ENCODE measurements around the gene APOL6. TPM values are rescaled to one million over a fixed set of nuclear protein-coding genes. Genes with fewer than 3 reads are reported as not detected.
"Not testable (repeated sequence)": the region's sequence is repeated elsewhere in the genome, so short reads cannot be mapped to it uniquely, and the experiment has no call there.

Gene APOL6
- polyA plus RNA-seq, 2 of the 4 experiments (the other 2 are of a cell fraction): 1.3 to 2.7 TPM

- WGBS (ENCODE audit: missing lambda C conversion rate): 65% methylated on average over 2 of the region's 2 CpGs
- Histone ChIP-seq H3K4me2 (no peak overlapping the region), H3K9me3 (peaks cover 9% of the 10 kb centered on the region; the same call in 1 of the 3 replicates), H3K4me3 (no peak overlapping the region), H3K4me1 (no peaks in the 10 kb centered on the region), H3K27ac (no peak overlapping the region)
- ChIA-PET POLR2A (no interaction called here), CTCF (no interaction called here)
- ATAC-seq (no peak), FAIRE-seq (no peak), DNase-seq (ENCODE audit: low read depth in 1 of 2, low spot score in 1 of 2) (no peak)
- TF ChIP-seq RNF2 (IDR thresholded peaks at IDR 0.05; ENCODE audit: borderline replicate concordance, low read depth) (no peak), SREBF2 (IDR thresholded peaks at IDR 0.05) (no peak), HDAC2 (IDR thresholded peaks at IDR 0.05) (no peak), CBX8 (IDR thresholded peaks at IDR 0.05) (no peak), TP53 (CRISPR knock-in tag; IDR thresholded peaks at IDR 0.05) (no peak), GATA3 (IDR thresholded peaks at IDR 0.05; ENCODE audit: borderline replicate concordance) (no peak), E2F6 (IDR thresholded peaks at IDR 0.05; ENCODE audit: borderline replicate concordance, low read depth) (no peak), KDM1A (IDR thresholded peaks at IDR 0.05; ENCODE audit: low read depth) (no peak), CHD2 (IDR thresholded peaks at IDR 0.05; ENCODE audit: low read length, partially characterized antibody) (no peak), RARB (CRISPR knock-in tag; IDR thresholded peaks at IDR 0.05) (no peak), HOXA7 (CRISPR knock-in tag; IDR thresholded peaks at IDR 0.05) (no peak), POLR2A (IDR thresholded peaks at IDR 0.05; ENCODE audit: low read length) (no peak), POLR2AphosphoS2 (conservative IDR thresholded peaks at IDR 0.05; ENCODE audit: low read length) (no peak), MAX (IDR thresholded peaks at IDR 0.05) (no peak)
- TF ChIP-seq, protein P1, sequence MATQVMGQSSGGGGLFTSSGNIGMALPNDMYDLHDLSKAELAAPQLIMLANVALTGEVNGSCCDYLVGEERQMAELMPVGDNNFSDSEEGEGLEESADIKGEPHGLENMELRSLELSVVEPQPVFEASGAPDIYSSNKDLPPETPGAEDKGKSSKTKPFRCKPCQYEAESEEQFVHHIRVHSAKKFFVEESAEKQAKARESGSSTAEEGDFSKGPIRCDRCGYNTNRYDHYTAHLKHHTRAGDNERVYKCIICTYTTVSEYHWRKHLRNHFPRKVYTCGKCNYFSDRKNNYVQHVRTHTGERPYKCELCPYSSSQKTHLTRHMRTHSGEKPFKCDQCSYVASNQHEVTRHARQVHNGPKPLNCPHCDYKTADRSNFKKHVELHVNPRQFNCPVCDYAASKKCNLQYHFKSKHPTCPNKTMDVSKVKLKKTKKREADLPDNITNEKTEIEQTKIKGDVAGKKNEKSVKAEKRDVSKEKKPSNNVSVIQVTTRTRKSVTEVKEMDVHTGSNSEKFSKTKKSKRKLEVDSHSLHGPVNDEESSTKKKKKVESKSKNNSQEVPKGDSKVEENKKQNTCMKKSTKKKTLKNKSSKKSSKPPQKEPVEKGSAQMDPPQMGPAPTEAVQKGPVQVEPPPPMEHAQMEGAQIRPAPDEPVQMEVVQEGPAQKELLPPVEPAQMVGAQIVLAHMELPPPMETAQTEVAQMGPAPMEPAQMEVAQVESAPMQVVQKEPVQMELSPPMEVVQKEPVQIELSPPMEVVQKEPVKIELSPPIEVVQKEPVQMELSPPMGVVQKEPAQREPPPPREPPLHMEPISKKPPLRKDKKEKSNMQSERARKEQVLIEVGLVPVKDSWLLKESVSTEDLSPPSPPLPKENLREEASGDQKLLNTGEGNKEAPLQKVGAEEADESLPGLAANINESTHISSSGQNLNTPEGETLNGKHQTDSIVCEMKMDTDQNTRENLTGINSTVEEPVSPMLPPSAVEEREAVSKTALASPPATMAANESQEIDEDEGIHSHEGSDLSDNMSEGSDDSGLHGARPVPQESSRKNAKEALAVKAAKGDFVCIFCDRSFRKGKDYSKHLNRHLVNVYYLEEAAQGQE (IDR thresholded peaks at IDR 0.05): no peak
- TF ChIP-seq, protein P2, sequence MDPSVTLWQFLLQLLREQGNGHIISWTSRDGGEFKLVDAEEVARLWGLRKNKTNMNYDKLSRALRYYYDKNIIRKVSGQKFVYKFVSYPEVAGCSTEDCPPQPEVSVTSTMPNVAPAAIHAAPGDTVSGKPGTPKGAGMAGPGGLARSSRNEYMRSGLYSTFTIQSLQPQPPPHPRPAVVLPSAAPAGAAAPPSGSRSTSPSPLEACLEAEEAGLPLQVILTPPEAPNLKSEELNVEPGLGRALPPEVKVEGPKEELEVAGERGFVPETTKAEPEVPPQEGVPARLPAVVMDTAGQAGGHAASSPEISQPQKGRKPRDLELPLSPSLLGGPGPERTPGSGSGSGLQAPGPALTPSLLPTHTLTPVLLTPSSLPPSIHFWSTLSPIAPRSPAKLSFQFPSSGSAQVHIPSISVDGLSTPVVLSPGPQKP (IDR thresholded peaks at IDR 0.05; ENCODE audit: low read depth, low read length): no peak
- TF ChIP-seq, protein P3, sequence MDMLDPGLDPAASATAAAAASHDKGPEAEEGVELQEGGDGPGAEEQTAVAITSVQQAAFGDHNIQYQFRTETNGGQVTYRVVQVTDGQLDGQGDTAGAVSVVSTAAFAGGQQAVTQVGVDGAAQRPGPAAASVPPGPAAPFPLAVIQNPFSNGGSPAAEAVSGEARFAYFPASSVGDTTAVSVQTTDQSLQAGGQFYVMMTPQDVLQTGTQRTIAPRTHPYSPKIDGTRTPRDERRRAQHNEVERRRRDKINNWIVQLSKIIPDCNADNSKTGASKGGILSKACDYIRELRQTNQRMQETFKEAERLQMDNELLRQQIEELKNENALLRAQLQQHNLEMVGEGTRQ (IDR thresholded peaks at IDR 0.05): no peak
Observed at GRCh38 chr22:35678836-35679235, 30.6 kb downstream of the APOL6 start.

GRCh38 chr22:35679492-35679891 is 31.2 kb downstream of the APOL6 start:
- CTCF ChIA-PET; DNase-seq (ENCODE audit: low read depth in 1 of 2, low spot score in 1 of 2); H3K4me2 ChIP-seq; H3K9me3 ChIP-seq; H3K4me1 ChIP-seq; FAIRE-seq; H3K4me3 ChIP-seq; ATAC-seq; POLR2A ChIA-PET; H3K27ac ChIP-seq: not testable (repeated sequence)
- 34% methylated on average over 4 of the region's 4 CpGs for WGBS (ENCODE audit: missing lambda C conversion rate)

- Histone ChIP-seq H3K9me3 (no peaks in the 10 kb centered on the region), H3K4me3 (no peak overlapping the region), H3K27ac (no peak overlapping the region), H3K4me1 (no peaks in the 10 kb centered on the region), H3K4me2 (no peak overlapping the region)
- ChIA-PET POLR2A (no interaction called here), CTCF (no interaction called here)
- ATAC-seq (no peak), FAIRE-seq (no peak), DNase-seq (ENCODE audit: low read depth in 1 of 2, low spot score in 1 of 2) (no peak)
- 69% methylated on average over 4 of the region's 4 CpGs for WGBS (ENCODE audit: missing lambda C conversion rate)
- TF ChIP-seq RFX5 (IDR thresholded peaks at IDR 0.05) (no peak), ZSCAN20 (CRISPR knock-in tag; IDR thresholded peaks at IDR 0.05) (no peak), E2F6 (IDR thresholded peaks at IDR 0.05; ENCODE audit: borderline replicate concordance, low read depth) (no peak), FOSL2 (IDR thresholded peaks at IDR 0.05) (no peak), FOSL2 (CRISPR knock-in tag; IDR thresholded peaks at IDR 0.05) (no peak), EHMT2 (IDR thresholded peaks at IDR 0.05; ENCODE audit: low read depth) (no peak), RAD21 (conservative IDR thresholded peaks at IDR 0.05 in 1 of 2, IDR thresholded peaks at IDR 0.05 in 1 of 2) (no peak), PHF8 (IDR thresholded peaks at IDR 0.05; ENCODE audit: borderline replicate concordance, low read depth) (no peak), EHF (CRISPR knock-in tag; IDR thresholded peaks at IDR 0.05) (no peak), CHD4 (IDR thresholded peaks at IDR 0.05; ENCODE audit: borderline replicate concordance) (no peak), MAFK (IDR thresholded peaks at IDR 0.05; ENCODE audit: partially characterized antibody) (no peak)
- TF ChIP-seq, protein P4, sequence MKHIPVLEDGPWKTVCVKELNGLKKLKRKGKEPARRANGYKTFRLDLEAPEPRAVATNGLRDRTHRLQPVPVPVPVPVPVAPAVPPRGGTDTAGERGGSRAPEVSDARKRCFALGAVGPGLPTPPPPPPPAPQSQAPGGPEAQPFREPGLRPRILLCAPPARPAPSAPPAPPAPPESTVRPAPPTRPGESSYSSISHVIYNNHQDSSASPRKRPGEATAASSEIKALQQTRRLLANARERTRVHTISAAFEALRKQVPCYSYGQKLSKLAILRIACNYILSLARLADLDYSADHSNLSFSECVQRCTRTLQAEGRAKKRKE (CRISPR knock-in tag; IDR thresholded peaks at IDR 0.05; ENCODE audit: low read depth): no peak
Observed at GRCh38 chr22:35681454-35682052, 33.3 kb downstream of the APOL6 start.
